H1 (cell line): ENCODE data around the gene CYBRD1. TPM values are rescaled to one million over a fixed set of nuclear protein-coding genes. Genes with fewer than 3 reads are reported as not detected.

ENCODE experiments used
- CTCF ChIA-PET: fragments of 300-600 bp; sonication (Branson Sonifier 250); formaldehyde crosslinking; loops from one replicate; lab custom pipeline; 2021; ENCODE audit not compliant: partially characterized antibody; lab: Charles Lee
- POLR2A ChIA-PET: fragments of 300-600 bp; sonication (Branson Sonifier 250); formaldehyde crosslinking; loops from one replicate; lab custom pipeline; 2021; ENCODE audit warnings: inconsistent platforms; ENCODE audit not compliant: partially characterized antibody; lab: Charles Lee
- DNase-seq, 2 experiments: peaks; one replicate each; pipeline versions ENCODE4 v3.0.0 to v3.0.0-alpha.2; 2010 to 2022; ENCODE audit warnings: low spot score in 2 of 2, low read depth in 1 of 2, mixed read lengths in 1 of 2
- FAIRE-seq: peaks from 2 replicates; lab custom pipeline; 2011; peaks lifted over from hg19 to GRCh38; lab: Jason Lieb, UNC
- H2AFZ ChIP-seq: 2 replicates; pipeline ENCODE4 v1.8.1; 2012; ENCODE audit warnings: low read length, inconsistent platforms
- H2AK5ac ChIP-seq: 2 replicates; pipeline ENCODE4 v1.6.1; 2013; ENCODE audit warnings: low read depth, low read length
- H2BK120ac ChIP-seq: replicated peaks from 2 replicates; pipeline ENCODE3; 2013; ENCODE audit warnings: low read depth, low read length, inconsistent platforms
- H2BK12ac ChIP-seq: 2 replicates; pipeline ENCODE4 v1.6.1; 2013; ENCODE audit warnings: low read depth, low read length
- H2BK15ac ChIP-seq: 2 replicates; pipeline ENCODE4 v1.6.1; 2013; ENCODE audit warnings: low read length
- H2BK20ac ChIP-seq: 2 replicates; pipeline ENCODE4 v1.6.1; 2013; ENCODE audit warnings: low read length
- H2BK5ac ChIP-seq: 2 replicates; pipeline ENCODE4 v1.6.1; 2013; ENCODE audit warnings: low read depth, low read length
- H3K14ac ChIP-seq: 2 replicates; pipeline ENCODE4 v1.6.1; 2013; ENCODE audit warnings: inconsistent platforms; ENCODE audit not compliant: insufficient read length
- H3K18ac ChIP-seq: 2 replicates; pipeline ENCODE4 v1.6.1; 2013; ENCODE audit warnings: low read length; ENCODE audit errors: extremely low read depth
- H3K23ac ChIP-seq: 2 replicates; pipeline ENCODE4 v1.6.1; 2013; ENCODE audit warnings: inconsistent platforms; ENCODE audit not compliant: insufficient read length
- H3K23me2 ChIP-seq: 2 replicates; pipeline ENCODE4 v1.6.1; 2013; ENCODE audit warnings: low read depth, low read length
- H3K27ac ChIP-seq: 2 replicates; pipeline ENCODE4 v1.6.1; 2011; ENCODE audit warnings: low read depth, low read length, inconsistent platforms
- H3K27me3 ChIP-seq, 4 experiments: replicated peaks in 1 of 4; 1 replicate in 1 of 4; 2 replicates in 3 of 4; pipeline versions ENCODE4 v1.6.1 to v1.8.1; 2011 to 2013; ENCODE audit warnings: low read length in 3 of 4, mild to moderate bottlenecking in 3 of 4, inconsistent platforms in 2 of 4, mixed read lengths in 2 of 4, moderate library complexity in 1 of 4; ENCODE audit not compliant: control insufficient read depth in 3 of 4, insufficient read depth in 3 of 4; ENCODE audit errors: extremely low read depth in 1 of 4
- H3K36me3 ChIP-seq, 4 experiments: 2 replicates each; pipeline versions ENCODE4 v1.6.1 to v1.8.1; 2011 to 2013; ENCODE audit warnings: mild to moderate bottlenecking in 4 of 4, low read length in 3 of 4, moderate library complexity in 2 of 4, control low read depth in 1 of 4, inconsistent platforms in 1 of 4; ENCODE audit not compliant: insufficient read depth in 4 of 4, control insufficient read depth in 2 of 4
- H3K4ac ChIP-seq: replicated peaks from 2 replicates; pipeline ENCODE3; 2013; ENCODE audit warnings: low read length, low read depth, mixed read lengths, inconsistent platforms; ENCODE audit not compliant: insufficient read length
- H3K4me1 ChIP-seq, 4 experiments: replicated peaks in 1 of 4; 1 replicate in 1 of 4; 2 replicates in 3 of 4; pipeline versions ENCODE4 v1.6.1 to v1.8.1; 2011 to 2013; ENCODE audit warnings: low read length in 3 of 4, inconsistent platforms in 2 of 4, mixed read lengths in 1 of 4; ENCODE audit not compliant: insufficient read depth in 4 of 4, control insufficient read depth in 3 of 4
- H3K4me2 ChIP-seq, 2 experiments: 2 replicates each; pipeline versions ENCODE4 v1.6.1 to v1.8.1; 2011 to 2013; ENCODE audit warnings: low read depth in 2 of 2, low read length in 2 of 2, control low read depth in 1 of 2, inconsistent platforms in 1 of 2, mild to moderate bottlenecking in 1 of 2; ENCODE audit not compliant: insufficient read depth in 1 of 2
- H3K4me3 ChIP-seq, 4 experiments: fragments of 200-600, 300-600 bp in 1 of 4; sonication (generic), shearing (Covaris generic), sonication (Bioruptor Twin) in 1 of 4; 2 replicates each; pipeline versions ENCODE4 v1.5.1 to v1.8.1; 2011 to 2016; ENCODE audit warnings: low read length in 4 of 4, low read depth in 3 of 4, control low read depth in 2 of 4, inconsistent platforms in 2 of 4, mild to moderate bottlenecking in 2 of 4, mixed read lengths in 1 of 4, moderate library complexity in 1 of 4; ENCODE audit not compliant: insufficient read depth in 2 of 4; ENCODE audit errors: extremely low read depth in 1 of 4
- H3K56ac ChIP-seq: replicated peaks from 2 replicates; pipeline ENCODE3; 2013; ENCODE audit warnings: low read depth, mild to moderate bottlenecking, mixed read lengths, low read length, inconsistent platforms; ENCODE audit not compliant: insufficient read length
- H3K79me1 ChIP-seq: 2 replicates; pipeline ENCODE4 v1.6.1; 2013; ENCODE audit warnings: low read depth, low read length, control low read depth
- H3K79me2 ChIP-seq, 2 experiments: 2 replicates each; pipeline versions ENCODE4 v1.6.1 to v1.8.1; 2012 to 2013; ENCODE audit warnings: low read length in 2 of 2, mild to moderate bottlenecking in 2 of 2, inconsistent platforms in 1 of 2; ENCODE audit not compliant: insufficient read depth in 2 of 2, control insufficient read depth in 1 of 2
- H3K9ac ChIP-seq, 4 experiments: replicated peaks in 1 of 4; 1 replicate in 1 of 4; 2 replicates in 3 of 4; pipeline versions ENCODE4 v1.6.1 to v1.8.1; 2011 to 2013; ENCODE audit warnings: low read depth in 3 of 4, low read length in 3 of 4, control low read depth in 2 of 4, mild to moderate bottlenecking in 2 of 4, moderate library complexity in 2 of 4, inconsistent platforms in 1 of 4; ENCODE audit errors: extremely low read depth in 1 of 4
- H3K9me3 ChIP-seq, 2 experiments: 2 replicates each; pipeline versions ENCODE4 v1.6.1 to v1.8.1; 2012 to 2013; ENCODE audit warnings: mild to moderate bottlenecking in 2 of 2, moderate library complexity in 2 of 2, control low read depth in 1 of 2, inconsistent platforms in 1 of 2, low read depth in 1 of 2, low read length in 1 of 2, mixed read lengths in 1 of 2; ENCODE audit not compliant: insufficient read depth in 2 of 2
- H4K20me1 ChIP-seq, 2 experiments: replicated peaks in 1 of 2; 2 replicates each; pipeline versions ENCODE3 to v1.8.1; 2011 to 2013; ENCODE audit warnings: inconsistent platforms in 2 of 2, low read length in 2 of 2, mild to moderate bottlenecking in 1 of 2; ENCODE audit not compliant: insufficient read depth in 2 of 2, control insufficient read depth in 1 of 2
- H4K5ac ChIP-seq: 2 replicates; pipeline ENCODE4 v1.6.1; 2013; ENCODE audit warnings: low read length, low read depth, mixed read lengths, inconsistent platforms; ENCODE audit not compliant: insufficient read length
- H4K8ac ChIP-seq: 2 replicates; pipeline ENCODE4 v1.8.0; 2013; ENCODE audit warnings: mild to moderate bottlenecking, moderate library complexity, low read length, inconsistent platforms; ENCODE audit not compliant: insufficient read depth; ENCODE audit errors: extremely low read depth
- H4K91ac ChIP-seq: replicated peaks from 2 replicates; pipeline ENCODE3; 2013; ENCODE audit warnings: low read length, mixed read lengths, inconsistent platforms; ENCODE audit not compliant: insufficient read length
- BRCA1 ChIP-seq: IDR thresholded peaks from 2 replicates; pipeline ENCODE4 v1.6.1; 2012; ENCODE audit warnings: low read depth, low read length, improper control_type of control experiment
- CBX5 ChIP-seq: fragments of 300-800, 300-1000 bp; sonication (generic); IDR thresholded peaks from 2 replicates; pipeline ENCODE4 v1.7.1; 2016; ENCODE audit warnings: antibody characterized with exemption, low read length, low read depth
- CBX8 ChIP-seq: fragments of 300-800, 300-1000 bp; sonication (generic); IDR thresholded peaks from 2 replicates; pipeline ENCODE4 v1.7.1; 2016; ENCODE audit warnings: low read depth, low read length, borderline replicate concordance
- CREB1 ChIP-seq: IDR thresholded peaks from 2 replicates; pipeline ENCODE4 v1.6.1; 2012; ENCODE audit warnings: inconsistent platforms
- EGR1 ChIP-seq: IDR thresholded peaks from 2 replicates; pipeline ENCODE4 v1.6.1; 2011; ENCODE audit warnings: low read depth, low read length, borderline replicate concordance
- EP300 ChIP-seq, 2 experiments: IDR thresholded peaks; 1 replicate in 1 of 2; 2 replicates in 1 of 2; pipeline ENCODE4 v1.6.1; 2011 to 2012; ENCODE audit warnings: low read depth in 2 of 2, low read length in 2 of 2, mild to moderate bottlenecking in 2 of 2, borderline replicate concordance in 1 of 2, inconsistent platforms in 1 of 2, moderate library complexity in 1 of 2
- FOSL1 ChIP-seq: IDR thresholded peaks from 2 replicates; pipeline ENCODE4 v1.6.1; 2011; ENCODE audit warnings: mild to moderate bottlenecking, low read depth, low read length, moderate library complexity; ENCODE audit not compliant: insufficient read depth
- MAFK ChIP-seq: IDR thresholded peaks from 2 replicates; pipeline ENCODE4 v1.6.1; 2012; ENCODE audit warnings: low read depth, mild to moderate bottlenecking, improper control_type of control experiment, low read length
- NANOG ChIP-seq: IDR thresholded peaks from 2 replicates; pipeline ENCODE4 v1.6.1; 2011; ENCODE audit warnings: low read length, low read depth, mild to moderate bottlenecking, inconsistent platforms; ENCODE audit not compliant: insufficient read depth, poor library complexity, severe bottlenecking
- RNF2 ChIP-seq: fragments of 200-900, 300-1000 bp; sonication (generic); IDR thresholded peaks from 2 replicates; pipeline ENCODE4 v1.7.1; 2016; ENCODE audit warnings: borderline replicate concordance, low read depth, mild to moderate bottlenecking, antibody characterized with exemption, low read length; ENCODE audit not compliant: poor library complexity, severe bottlenecking; ENCODE audit errors: missing control alignments
- SIX5 ChIP-seq: IDR thresholded peaks from 2 replicates; pipeline ENCODE4 v1.6.1; 2011; ENCODE audit warnings: mild to moderate bottlenecking, low read depth, low read length
- TAF1 ChIP-seq: IDR thresholded peaks from 2 replicates; pipeline ENCODE4 v1.6.1; 2011; ENCODE audit warnings: mild to moderate bottlenecking, low read depth, low read length
- TAF7 ChIP-seq: optimal IDR thresholded peaks from 2 replicates; pipeline ENCODE3; 2011; ENCODE audit warnings: low read depth, mild to moderate bottlenecking, inconsistent platforms, low read length, moderate library complexity, borderline replicate concordance
- WGBS, 2 experiments: shearing (Covaris generic) in 1 of 2; methylation state at CpG; one replicate each; pipeline versions ENCODE4 v1.1.6 to v1.1.7; 2013 to 2015; ENCODE audit warnings: low lambda C conversion rate in 2 of 2, mixed read lengths in 2 of 2, inconsistent platforms in 1 of 2, low coverage in 1 of 2, missing lambda C conversion rate in 1 of 2; ENCODE audit not compliant: insufficient replicate concordance in 2 of 2, insufficient coverage in 1 of 2, insufficient read length in 1 of 2; ENCODE audit errors: extremely low coverage in 1 of 2, missing lambda C conversion rate in 1 of 2; 5-methylcytosine and 5-hydroxymethylcytosine counted together
- polyA plus RNA-seq, 7 experiments: library from polyadenylated mRNA; depleted of rRNA in 3 of 7; stranded (reverse) in 5 of 7; unstranded in 2 of 7; fragments of >200 nt in 5 of 7; fragments of 200-250 nt in 2 of 7; gene quantifications; 1 replicate in 5 of 7; 2 replicates in 1 of 7; 4 replicates in 1 of 7; pipeline versions ENCODE4 v1.2.1 to v1.2.3, GENCODE V29; 2011 to 2013; ENCODE audit warnings: missing spikeins in 2 of 7, mixed read lengths in 2 of 7
- total RNA-seq: library from RNA; stranded (reverse); fragmentation: NEBNext Ultra II Directional; extraction: Animal tissue kit (Norgen Biotek cat#: 25700); gene quantifications from 2 replicates; pipeline ENCODE4 v1.2.1, GENCODE V29; 2021
- TF ChIP-seq, protein P1 (sequence below): IDR thresholded peaks from 2 replicates; pipeline ENCODE4 v1.6.1; 2012; ENCODE audit warnings: inconsistent platforms

Gene CYBRD1
- total and polyA plus RNA-seq, 2 of the 8 experiments (the other 6 are each of a cell fraction or from before 2014, with no cell fraction given), result 10.7 to 12.6 TPM

GRCh38 chr2:171566753-171567152, 44.5 kb downstream of the CYBRD1 start:
- no peak overlapping the region for H3K14ac ChIP-seq
- no peak overlapping the region for H3K4me2 ChIP-seq
- H3K9me3 ChIP-seq, result no peaks in the 10 kb centered on the region
- ChIA-PET CTCF (interaction anchor here (0.9 to 1.7 kb wide), 7 partner anchors 9 to 105 kb away, joined by 3 to 7 read pairs (median 3); no protein-coding TSS in a partner anchor), POLR2A (no interaction called here)
- H3K4me1 ChIP-seq, result peaks cover 0 to 2% (median 0%) of the 10 kb centered on the region in 4 experiments; a peak in 1 of 7 replicates
- H3K4ac ChIP-seq, result no peak overlapping the region
- no peak overlapping the region for H3K4me3 ChIP-seq
- no peak overlapping the region for H2BK120ac ChIP-seq
- H3K79me2 ChIP-seq, result no peaks in the 10 kb centered on the region
- no peak overlapping the region for H2BK20ac ChIP-seq
- no peaks in the 10 kb centered on the region for H3K23me2 ChIP-seq
- DNase-seq (no peak), FAIRE-seq (no peak)
- no peak overlapping the region for H4K91ac ChIP-seq
- H3K56ac ChIP-seq, result no peak overlapping the region
- no peak overlapping the region for H3K23ac ChIP-seq
- no peak overlapping the region for H2BK15ac ChIP-seq
- no peak overlapping the region for H3K27ac ChIP-seq
- H4K5ac ChIP-seq, result no peak overlapping the region
- H2BK12ac ChIP-seq, result no peak overlapping the region
- no peaks in the 10 kb centered on the region for H3K36me3 ChIP-seq
- H2AK5ac ChIP-seq, result no peak overlapping the region
- no peaks in the 10 kb centered on the region for H3K79me1 ChIP-seq
- no peak overlapping the region for H2AFZ ChIP-seq
- 94% methylated on average over 4 of the region's 4 CpGs; no CpG with 5 or more reads in 1 of the 2 experiments for WGBS, 2 experiments
- no peaks in the 10 kb centered on the region for H4K20me1 ChIP-seq
- H3K9ac ChIP-seq, result no peak overlapping the region
- H2BK5ac ChIP-seq, result no peak overlapping the region
- no peak overlapping the region for H3K18ac ChIP-seq
- no peak overlapping the region for H4K8ac ChIP-seq
- no peaks in the 10 kb centered on the region for H3K27me3 ChIP-seq
- TF ChIP-seq EP300 (IDR thresholded peaks at IDR 0.05; ENCODE audit: borderline replicate concordance in 1 of 2, low read depth in 2 of 2, low read length in 2 of 2) (no peak), NANOG (no peak), TAF1 (no peak), MAFK (no peak), CBX5 (no peak), RNF2 (no peak), CREB1 (no peak), SIX5 (no peak), TAF7 (no peak), FOSL1 (no peak), EGR1 (no peak), BRCA1 (no peak), CBX8 (no peak)
- TF ChIP-seq, protein P1, sequence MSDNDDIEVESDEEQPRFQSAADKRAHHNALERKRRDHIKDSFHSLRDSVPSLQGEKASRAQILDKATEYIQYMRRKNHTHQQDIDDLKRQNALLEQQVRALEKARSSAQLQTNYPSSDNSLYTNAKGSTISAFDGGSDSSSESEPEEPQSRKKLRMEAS, result no peak
